Liver (tissue), 3 donors: ENCODE results near the gene LZIC.

Experiments used
- GABPA ChIP-seq, 2 donors: IDR thresholded peaks in 1 of 2; conservative IDR thresholded peaks in 1 of 2; 2 replicates each; pipeline ENCODE4 v1.6.1; 2016; ENCODE audit warnings: antibody characterized with exemption in 2 of 2, mild to moderate bottlenecking in 1 of 2, moderate library complexity in 1 of 2
- RAD21 ChIP-seq, 2 donors: IDR thresholded peaks; 2 replicates each; pipeline ENCODE4 v1.6.1; 2016; ENCODE audit warnings: antibody characterized with exemption in 2 of 2, mild to moderate bottlenecking in 2 of 2
- TF ChIP-seq, protein P1 (sequence below): fragments of 150-350 bp; IDR thresholded peaks from 2 replicates; pipeline ENCODE4 v1.5.1; 2017; ENCODE audit warnings: improper control_type of control experiment, low read depth, low read length; ENCODE audit not compliant: missing input control
- donor health status: healthy.
- donor health status: healthy.

DNA sequence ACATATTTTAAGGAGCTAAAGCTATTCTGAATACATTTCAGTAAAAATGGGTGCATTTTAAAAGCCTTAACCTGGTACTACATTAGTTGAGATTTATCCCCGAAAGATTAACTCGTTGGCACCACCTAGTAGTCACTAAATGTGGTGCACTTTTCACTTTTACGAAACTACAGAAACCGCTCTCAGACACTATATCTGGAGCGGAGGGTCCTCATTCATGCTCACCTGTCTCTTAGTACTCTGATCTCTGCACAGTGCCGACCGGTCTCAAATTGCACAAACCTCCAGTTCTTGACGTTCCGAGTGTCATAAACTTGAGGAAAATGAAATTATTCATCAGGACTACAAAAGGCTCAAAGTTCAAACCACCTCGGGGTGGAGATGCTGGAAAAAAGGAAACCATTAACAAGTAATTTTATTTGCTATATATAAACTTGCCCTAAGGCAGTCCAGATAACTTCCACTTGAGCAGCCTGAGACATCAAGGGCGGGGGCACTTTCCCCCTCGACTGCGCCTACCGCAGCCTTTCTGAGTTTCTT, 722 bp downstream of the LZIC start:
- TF ChIP-seq, protein P1, sequence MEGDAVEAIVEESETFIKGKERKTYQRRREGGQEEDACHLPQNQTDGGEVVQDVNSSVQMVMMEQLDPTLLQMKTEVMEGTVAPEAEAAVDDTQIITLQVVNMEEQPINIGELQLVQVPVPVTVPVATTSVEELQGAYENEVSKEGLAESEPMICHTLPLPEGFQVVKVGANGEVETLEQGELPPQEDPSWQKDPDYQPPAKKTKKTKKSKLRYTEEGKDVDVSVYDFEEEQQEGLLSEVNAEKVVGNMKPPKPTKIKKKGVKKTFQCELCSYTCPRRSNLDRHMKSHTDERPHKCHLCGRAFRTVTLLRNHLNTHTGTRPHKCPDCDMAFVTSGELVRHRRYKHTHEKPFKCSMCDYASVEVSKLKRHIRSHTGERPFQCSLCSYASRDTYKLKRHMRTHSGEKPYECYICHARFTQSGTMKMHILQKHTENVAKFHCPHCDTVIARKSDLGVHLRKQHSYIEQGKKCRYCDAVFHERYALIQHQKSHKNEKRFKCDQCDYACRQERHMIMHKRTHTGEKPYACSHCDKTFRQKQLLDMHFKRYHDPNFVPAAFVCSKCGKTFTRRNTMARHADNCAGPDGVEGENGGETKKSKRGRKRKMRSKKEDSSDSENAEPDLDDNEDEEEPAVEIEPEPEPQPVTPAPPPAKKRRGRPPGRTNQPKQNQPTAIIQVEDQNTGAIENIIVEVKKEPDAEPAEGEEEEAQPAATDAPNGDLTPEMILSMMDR, result peak; percentile 49
- TF ChIP-seq RAD21 (IDR thresholded peaks at IDR 0.05), result peak; percentile 75 to 77
- TF ChIP-seq GABPA (IDR thresholded peaks at IDR 0.05 in 1 of 2, conservative IDR thresholded peaks at IDR 0.05 in 1 of 2), result no peak
